AG09309 (cell line): Measurements from ENCODE around the gene LOC101059915.
"Not testable (repeated sequence)": the region's sequence is repeated elsewhere in the genome, so short reads cannot be mapped to it uniquely, and the experiment has no call there.

ENCODE experiments used
- DNase-seq: peaks from one replicate; pipeline ENCODE4 v3.0.0-alpha.2; 2010; ENCODE audit warnings: low read depth
- H3K4me3 ChIP-seq: 2 replicates; pipeline ENCODE4 v1.5.1; 2011; ENCODE audit warnings: mild to moderate bottlenecking, low read depth, low read length, moderate library complexity; ENCODE audit not compliant: control insufficient read depth
- TF ChIP-seq, protein P1 (sequence below): IDR thresholded peaks from 2 replicates; pipeline ENCODE4 v1.5.1; 2011; ENCODE audit warnings: mild to moderate bottlenecking, low read depth, low read length, inconsistent platforms; ENCODE audit not compliant: insufficient read depth, control insufficient read depth; ENCODE audit errors: missing control alignments

Gene LOC101059915

DNA sequence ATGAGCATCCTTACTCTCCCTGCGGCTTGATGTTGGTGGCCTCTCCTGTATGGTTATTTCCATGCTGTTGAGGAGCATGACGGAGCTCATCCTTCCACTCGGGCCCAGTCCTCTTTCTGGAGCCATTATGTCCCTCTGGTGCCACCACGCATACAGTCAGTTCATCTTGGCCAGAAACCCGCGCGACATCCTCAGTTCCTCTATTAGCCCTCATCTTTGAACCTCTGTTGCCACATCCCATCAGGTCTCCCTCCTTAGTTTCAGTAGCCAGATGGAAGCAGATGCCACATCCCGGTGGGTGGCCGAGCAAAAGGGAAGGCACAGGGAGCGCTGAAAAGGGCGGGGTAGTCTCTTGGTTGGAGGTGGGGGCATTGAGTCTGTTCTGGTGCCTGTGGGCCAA is 4.6 kb downstream of the LOC101059915 start:
- no peak for DNase-seq
- TF ChIP-seq, protein P1, sequence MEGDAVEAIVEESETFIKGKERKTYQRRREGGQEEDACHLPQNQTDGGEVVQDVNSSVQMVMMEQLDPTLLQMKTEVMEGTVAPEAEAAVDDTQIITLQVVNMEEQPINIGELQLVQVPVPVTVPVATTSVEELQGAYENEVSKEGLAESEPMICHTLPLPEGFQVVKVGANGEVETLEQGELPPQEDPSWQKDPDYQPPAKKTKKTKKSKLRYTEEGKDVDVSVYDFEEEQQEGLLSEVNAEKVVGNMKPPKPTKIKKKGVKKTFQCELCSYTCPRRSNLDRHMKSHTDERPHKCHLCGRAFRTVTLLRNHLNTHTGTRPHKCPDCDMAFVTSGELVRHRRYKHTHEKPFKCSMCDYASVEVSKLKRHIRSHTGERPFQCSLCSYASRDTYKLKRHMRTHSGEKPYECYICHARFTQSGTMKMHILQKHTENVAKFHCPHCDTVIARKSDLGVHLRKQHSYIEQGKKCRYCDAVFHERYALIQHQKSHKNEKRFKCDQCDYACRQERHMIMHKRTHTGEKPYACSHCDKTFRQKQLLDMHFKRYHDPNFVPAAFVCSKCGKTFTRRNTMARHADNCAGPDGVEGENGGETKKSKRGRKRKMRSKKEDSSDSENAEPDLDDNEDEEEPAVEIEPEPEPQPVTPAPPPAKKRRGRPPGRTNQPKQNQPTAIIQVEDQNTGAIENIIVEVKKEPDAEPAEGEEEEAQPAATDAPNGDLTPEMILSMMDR, result no peak
- H3K4me3 ChIP-seq, result no peak overlapping the region

DNA sequence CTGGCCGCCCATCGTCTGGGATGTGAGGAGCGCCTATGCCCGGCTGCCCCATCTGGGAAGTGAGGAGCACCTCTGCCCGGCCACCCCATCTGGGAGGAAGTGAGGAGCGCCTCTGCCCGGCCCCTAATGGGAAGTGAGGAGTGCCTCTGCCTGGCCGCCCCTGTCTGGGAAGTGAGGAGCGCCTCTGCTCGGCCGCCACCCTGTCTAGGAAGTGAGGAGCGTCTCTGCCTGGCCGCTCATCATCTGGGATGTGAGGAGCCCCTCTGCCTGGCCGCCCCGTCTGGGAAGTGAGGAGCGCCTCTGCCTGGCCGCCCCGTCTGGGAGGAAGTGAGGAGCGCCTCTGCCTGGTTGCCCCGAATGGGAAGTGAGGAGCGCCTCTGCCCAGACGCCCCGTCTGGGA is 8.3 kb downstream of the LOC101059915 start:
- H3K4me3 ChIP-seq, DNase-seq: not testable (repeated sequence)

DNA sequence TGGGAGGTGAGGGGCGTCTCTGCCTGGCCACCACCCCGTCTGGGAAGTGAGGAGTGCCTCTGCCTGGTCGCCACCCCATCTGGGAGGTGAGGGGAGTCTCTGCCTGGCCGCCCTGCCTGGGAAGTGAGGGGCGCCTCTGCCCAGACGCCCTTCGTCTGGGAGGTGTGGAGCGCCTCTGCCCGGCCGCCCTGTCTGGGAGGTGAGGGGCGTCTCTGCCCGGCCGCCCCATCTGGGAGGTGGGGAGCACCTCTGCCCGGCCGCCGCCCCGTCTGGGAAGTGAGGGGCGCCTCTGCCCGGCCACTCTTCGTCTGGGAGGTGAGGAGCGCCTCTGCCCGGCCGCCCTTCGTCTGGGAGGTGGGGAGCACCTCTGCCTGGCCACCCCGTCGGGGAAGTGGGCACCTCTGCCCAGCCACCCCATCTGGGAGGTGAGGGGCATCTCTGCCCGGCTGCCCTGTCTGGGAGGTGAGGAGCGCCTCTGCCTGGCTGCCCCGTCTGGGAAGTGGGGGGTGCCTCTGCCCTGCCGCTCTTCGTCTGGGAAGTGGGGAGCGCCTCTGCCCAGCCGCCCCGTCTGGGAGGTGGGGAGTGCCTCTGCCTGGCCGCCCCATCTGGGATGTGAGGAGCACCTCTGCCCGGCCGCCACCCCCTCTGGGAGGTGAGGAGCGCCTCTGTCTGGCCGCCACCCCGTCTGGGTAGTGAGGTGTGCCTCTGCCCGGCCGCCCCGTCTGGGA is 8.9 kb downstream of the LOC101059915 start:
- not testable (repeated sequence) for H3K4me3 ChIP-seq, DNase-seq

DNA sequence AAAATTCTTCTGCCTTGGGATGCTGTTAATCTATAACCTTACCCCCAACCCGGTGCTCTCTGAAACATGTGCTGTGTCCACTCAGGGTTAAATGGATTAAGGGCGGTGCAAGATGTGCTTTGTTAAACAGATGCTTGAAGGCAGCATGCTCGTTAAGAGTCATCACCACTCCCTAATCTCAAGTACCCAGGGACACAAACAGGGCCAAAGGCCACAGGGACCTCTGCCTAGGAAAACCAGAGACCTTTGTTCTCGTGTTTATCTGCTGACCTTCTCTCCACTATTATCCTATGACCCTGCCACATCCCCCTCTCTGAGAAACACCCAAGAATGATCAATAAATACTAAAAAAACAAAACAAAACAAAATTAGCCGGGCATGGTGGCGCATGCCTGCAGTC is 9.8 kb downstream of the LOC101059915 start:
- DNase-seq, H3K4me3 ChIP-seq: not testable (repeated sequence)

DNA sequence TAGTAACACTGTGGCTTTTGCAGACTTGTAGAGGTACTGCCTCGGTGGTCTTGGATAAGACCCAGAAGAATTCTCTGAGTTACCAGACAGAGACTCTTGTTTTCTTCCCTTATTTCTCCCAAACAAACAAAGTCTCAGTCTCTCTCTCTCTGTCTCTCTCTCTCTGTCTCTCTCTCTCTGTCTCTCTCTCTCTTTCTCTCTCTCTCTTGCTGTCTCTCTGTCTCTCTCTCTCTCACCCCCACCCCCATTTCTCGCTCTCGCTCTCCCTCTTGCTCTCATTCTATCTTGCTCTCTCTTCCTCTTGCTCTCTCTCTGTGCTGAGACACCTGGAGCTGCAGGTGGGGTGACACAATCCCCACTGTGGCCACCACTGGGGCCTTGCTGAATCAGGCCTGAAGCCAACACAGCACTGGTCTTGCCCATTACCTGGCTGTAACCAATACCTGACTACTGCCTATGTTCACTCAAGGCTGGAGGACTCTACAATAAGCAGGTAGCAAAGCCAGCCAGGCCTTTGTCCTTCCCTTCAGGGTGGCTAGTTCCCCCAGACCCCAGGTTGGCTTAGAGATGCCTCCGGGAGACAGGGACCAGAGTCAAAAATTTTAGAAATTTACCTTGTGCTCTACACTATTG is 12.3 kb downstream of the LOC101059915 start:
- no peak for DNase-seq
- H3K4me3 ChIP-seq, result no peak overlapping the region
- TF ChIP-seq, protein P1, result no peak

DNA sequence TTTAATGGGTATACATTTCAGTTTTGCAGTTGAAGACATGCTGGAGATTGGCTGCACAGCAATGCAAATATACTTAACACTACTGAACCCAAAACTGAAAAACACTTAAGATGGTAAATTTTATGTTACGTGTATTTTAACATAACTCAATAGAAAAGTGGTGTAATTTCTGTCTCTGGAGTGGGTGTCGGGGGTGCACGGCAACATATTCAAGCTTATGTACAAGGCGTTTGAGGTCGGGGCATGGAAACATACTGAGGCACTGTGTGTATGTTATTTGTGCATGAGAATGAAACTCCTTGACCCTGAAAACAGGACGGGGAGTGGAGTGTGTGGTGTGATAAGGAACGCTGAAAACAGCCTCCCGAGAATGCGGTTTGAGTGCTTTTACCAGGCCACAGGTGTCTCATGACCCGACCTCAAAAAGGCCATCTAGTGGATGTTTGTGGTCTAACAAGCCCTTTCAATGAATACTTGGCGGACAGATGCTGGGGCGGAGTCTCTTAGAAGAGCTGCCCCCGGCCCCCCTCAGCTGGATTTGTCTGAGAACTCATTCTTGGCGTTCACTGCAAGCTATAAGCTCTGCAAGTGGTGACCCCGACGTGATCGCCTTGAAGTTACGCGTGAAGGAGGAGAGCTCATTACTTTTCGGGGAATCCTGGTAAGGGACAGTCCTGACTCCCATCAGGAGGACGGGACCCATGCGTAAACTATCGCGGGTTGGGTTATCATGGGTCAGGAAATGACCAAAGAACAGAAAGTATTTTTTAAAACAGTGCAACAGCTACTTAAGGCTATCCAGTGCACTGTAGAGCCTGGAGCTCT is 29.5 kb downstream of the LOC101059915 start:
- not testable (repeated sequence) for H3K4me3 ChIP-seq, DNase-seq

DNA sequence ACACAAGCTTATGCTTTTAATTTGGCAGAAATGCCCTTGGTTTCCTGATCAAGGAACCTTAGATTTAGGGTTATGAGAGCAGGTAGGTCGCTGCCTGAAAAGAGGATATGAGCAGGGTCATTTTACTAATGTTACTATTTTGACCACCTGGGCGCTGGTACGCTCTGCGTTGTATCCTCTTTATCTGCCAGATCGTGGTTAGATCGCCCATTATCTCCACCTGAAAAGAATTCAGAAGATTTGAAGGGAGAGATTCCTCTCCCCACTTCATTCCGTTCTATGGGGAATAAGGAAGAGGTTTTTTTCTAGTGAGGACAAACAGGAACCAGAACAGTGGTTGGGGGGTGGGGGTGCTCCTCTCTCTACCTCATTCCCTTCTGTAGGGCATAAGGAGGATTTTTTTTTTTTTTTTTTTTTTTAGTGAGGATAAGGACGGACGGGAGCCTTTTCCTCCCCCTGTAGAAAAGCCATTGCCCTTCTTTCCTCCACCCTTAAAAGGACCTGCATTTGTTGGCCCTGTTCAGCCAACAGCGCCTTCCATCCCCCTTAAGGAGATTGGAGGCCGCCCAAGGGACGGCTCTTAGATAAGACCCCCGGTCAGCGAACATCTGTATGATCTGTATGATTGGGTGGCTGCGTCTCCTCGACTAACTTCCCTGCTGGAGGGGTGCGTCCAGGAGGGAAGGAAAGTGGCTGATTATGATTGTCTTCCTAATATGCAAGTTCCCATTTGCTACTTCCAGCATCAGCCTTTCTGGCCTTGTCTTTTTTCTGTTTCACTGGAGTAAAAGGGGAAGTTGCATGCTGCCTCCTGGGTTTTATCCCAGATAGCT is 30.3 kb downstream of the LOC101059915 start:
- H3K4me3 ChIP-seq, DNase-seq: not testable (repeated sequence)

DNA sequence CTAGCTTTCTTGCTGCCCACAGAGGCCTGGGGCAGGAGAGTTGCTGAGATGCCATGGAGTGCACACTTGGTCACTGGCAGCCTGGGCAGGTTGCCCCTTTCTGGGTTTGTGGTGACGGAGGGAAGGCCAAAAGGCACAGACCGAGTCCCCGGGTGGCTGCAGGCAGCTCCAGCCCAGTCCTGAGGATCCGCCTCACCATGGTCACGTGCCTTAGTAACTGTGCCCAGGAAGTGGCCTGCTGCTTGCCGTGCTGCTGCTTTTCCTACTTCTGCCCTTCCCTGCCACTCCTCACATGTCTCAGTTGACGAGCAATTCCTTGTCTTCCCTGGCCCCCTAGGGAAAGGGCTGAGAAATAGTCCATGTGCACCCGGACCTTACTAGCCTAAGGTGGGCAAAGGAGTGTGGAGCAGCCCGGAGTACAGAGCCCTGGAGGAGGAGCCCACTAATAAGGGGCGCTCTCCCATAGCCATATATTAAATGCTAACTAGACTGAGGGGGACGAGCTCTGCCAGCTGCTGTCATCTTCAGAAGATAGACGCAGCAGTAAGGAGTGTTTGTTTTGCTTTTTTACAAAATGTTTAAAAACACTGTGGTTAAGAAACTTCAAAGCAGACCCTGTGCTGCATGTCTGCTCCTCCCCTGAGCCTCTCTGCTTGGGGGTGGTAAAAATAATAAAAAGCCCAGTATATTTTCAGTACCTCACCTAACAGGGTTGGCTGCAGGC is 31.1 kb downstream of the LOC101059915 start:
- not testable (repeated sequence) for H3K4me3 ChIP-seq, DNase-seq

DNA sequence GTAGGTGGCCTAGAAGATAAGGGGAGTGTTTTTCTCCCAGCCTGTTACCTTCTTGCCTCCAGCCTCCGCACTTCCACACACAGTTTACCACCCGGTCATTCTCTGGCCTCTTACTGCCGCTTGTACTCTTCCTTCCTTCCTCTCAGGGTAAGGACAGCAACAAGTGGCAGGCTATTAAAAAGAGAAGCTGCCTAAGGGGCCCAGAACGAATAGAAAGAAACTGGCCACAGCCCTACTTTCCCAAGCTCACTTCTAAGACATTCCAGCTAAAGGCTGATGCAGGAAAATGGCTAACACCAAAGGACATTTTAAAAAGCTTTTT is 31.6 kb downstream of the LOC101059915 start:
- DNase-seq, H3K4me3 ChIP-seq: not testable (repeated sequence)

DNA sequence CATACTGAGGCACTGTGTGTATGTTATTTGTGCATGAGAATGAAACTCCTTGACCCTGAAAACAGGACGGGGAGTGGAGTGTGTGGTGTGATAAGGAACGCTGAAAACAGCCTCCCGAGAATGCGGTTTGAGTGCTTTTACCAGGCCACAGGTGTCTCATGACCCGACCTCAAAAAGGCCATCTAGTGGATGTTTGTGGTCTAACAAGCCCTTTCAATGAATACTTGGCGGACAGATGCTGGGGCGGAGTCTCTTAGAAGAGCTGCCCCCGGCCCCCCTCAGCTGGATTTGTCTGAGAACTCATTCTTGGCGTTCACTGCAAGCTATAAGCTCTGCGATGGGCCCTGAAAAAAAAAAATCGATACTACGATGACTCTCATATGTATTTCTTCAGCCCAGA is 35.5 kb downstream of the LOC101059915 start:
- not testable (repeated sequence) for DNase-seq, H3K4me3 ChIP-seq

DNA sequence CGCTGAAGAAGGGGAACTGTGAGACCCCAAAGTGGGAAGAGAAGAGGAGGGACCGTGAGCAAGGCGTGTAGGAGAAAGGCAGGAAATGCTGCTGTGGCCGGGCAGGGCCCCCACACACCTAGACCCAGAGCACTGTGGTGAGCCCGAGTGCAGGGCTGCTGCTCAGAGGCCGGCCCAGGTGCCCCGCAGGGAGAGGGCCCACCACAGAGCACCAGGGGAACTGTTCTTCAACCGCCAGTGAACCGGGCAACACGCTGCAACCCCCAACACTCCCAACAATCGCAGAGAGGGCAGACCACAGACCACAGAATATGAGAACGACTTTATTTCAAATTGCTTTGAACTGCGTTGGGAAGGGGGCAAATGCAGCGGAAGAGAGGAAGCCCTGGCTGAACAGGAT is 46.7 kb downstream of the LOC101059915 start:
- DNase-seq, H3K4me3 ChIP-seq: not testable (repeated sequence)

DNA sequence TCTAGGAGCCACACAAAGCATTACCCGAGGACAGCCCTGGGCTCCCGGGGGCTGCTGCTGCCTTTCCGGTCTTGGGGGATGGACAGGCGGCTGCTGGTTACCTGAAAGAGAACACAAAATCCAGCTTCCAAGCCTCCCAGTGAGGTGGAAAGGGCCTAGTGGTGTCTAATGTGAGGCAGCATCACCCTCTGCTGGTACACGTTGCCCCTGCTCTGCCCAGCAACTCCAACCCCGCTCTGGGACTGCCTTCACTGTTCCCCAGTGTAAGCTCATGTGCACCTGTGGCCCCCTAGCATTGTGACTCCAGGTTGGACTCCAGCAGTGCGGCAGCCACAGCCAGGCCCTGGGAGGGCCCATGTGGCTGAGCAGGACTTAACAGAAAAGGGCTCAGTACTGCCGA is 48.2 kb downstream of the LOC101059915 start:
- DNase-seq, result not testable (repeated sequence)

DNA sequence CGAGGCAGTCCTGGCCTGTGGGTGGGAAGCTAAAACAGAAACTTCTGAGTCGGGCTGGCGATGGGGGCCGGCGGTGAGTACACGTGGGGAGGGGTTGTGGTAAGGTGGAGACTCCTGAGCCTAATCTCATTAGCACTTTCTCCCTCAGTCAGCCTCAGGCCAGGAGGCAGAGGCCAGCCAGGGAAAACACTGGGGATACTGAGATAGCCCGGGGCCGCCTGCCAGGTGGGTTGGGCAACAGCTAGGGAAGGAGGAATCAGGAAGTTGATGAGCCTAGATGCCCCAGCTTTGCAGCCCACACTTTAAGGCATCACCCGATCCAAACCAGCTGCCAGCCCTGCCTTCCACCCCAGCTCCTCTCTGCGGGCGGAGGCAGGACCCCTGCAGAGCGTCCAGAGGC is 49.0 kb downstream of the LOC101059915 start:
- H3K4me3 ChIP-seq, DNase-seq: not testable (repeated sequence)

More for the DNA sequence above, 48.2 kb downstream of the LOC101059915 start:
- H3K4me3 ChIP-seq, result not testable (repeated sequence)

DNA sequence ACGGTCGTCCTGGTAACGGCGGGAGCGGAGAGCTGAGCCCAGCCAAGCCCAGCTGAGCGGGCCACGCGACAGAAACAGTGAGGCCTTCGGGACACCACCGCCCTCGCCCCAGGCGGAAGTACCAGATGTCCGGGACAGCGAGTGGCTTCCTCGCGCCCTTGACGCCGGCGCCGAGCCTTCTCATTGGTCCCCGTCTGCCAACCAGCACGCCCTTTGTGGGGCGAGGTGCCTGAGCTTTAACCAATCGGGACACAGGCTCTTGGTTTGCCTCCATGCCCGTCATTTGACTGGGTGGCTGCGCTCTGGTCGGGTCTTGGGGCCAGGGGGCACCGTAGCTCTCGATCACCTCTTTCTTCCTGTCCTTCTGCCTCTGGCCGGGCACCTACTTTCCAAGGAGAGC is 50.8 kb downstream of the LOC101059915 start, which contains the start of gene CXorf49:
CXorf49 (minus strand) TSS at position 101 of the 400 bp plus-strand sequence. CDS start 134 bp downstream, outside the sequence.
- H3K4me3 ChIP-seq, DNase-seq: not testable (repeated sequence)

DNA sequence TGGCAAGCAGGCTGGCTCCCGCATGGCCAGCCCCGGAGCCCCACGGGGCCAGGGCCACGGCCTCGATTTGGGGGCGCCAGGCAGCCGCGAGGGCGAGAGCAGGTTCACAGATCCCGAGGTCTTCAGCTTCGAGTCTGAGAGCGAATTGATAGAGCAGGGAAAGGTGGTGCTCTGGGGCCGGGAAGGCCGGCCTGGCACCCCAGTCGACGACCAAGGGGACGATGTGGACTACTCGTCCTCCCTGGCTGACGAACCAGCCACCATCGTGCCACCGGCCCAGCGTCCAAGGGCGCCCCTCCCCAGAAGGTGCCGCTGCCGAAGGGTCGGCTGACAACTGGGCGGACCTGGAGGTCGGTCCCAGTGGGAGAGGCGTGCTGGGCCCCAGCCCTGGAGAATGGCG is 51.8 kb downstream of the LOC101059915 start:
- not testable (repeated sequence) for DNase-seq, H3K4me3 ChIP-seq
